Measurements from ENCODE around the gene MAP4K1.
"Not testable (repeated sequence)": the region's sequence is repeated elsewhere in the genome, so short reads cannot be mapped to it uniquely, and the experiment has no call there.

The MAP4K1 gene

GRCh38 chr19:38565691-38566105, 52.1 kb downstream of the MAP4K1 start:
- no peak for DNase-seq

- no peak for DNase-seq
Measured at GRCh38 chr19:38564981-38565690, 52.6 kb downstream of the MAP4K1 start.

GRCh38 chr19:38563475-38563874, 54.3 kb downstream of the MAP4K1 start:
- no peak for DNase-seq

GRCh38 chr19:38562096-38562495, 55.7 kb downstream of the MAP4K1 start:
- no peak for DNase-seq

- no peak for DNase-seq
Measured at GRCh38 chr19:38561658-38562057, 56.1 kb downstream of the MAP4K1 start.

- DNase-seq: no peak
Measured at GRCh38 chr19:38561053-38561606, 56.6 kb downstream of the MAP4K1 start.

GRCh38 chr19:38559428-38560401, 58.0 kb downstream of the MAP4K1 start:
- no peak for DNase-seq

- DNase-seq: not testable (repeated sequence)
Measured at GRCh38 chr19:38558933-38559332, 58.8 kb downstream of the MAP4K1 start.

- DNase-seq: no peak
Measured at GRCh38 chr19:38557205-38557799, 60.5 kb downstream of the MAP4K1 start.

- no peak for DNase-seq
Measured at GRCh38 chr19:38556521-38557174, 61.1 kb downstream of the MAP4K1 start.

- no peak for DNase-seq
Measured at GRCh38 chr19:38555200-38555599, 62.6 kb downstream of the MAP4K1 start.

GRCh38 chr19:38554676-38555141, 63.0 kb downstream of the MAP4K1 start:
- no peak for DNase-seq

GRCh38 chr19:38553239-38553638, 64.5 kb downstream of the MAP4K1 start:
- not testable (repeated sequence) for DNase-seq

- no peak for DNase-seq
Measured at GRCh38 chr19:38551450-38551813, 66.3 kb downstream of the MAP4K1 start.

GRCh38 chr19:38550376-38550775, 67.4 kb downstream of the MAP4K1 start:
- no peak for DNase-seq

- no peak for DNase-seq
Measured at GRCh38 chr19:38549942-38550341, 67.8 kb downstream of the MAP4K1 start.

GRCh38 chr19:38549061-38549460, 68.7 kb downstream of the MAP4K1 start:
- no peak for DNase-seq

- no peak for DNase-seq
Measured at GRCh38 chr19:38547421-38547820, 70.3 kb downstream of the MAP4K1 start.

GRCh38 chr19:38545596-38545995, 72.2 kb downstream of the MAP4K1 start:
- DNase-seq: no peak

- no peak for DNase-seq
Measured at GRCh38 chr19:38544569-38545315, 73.0 kb downstream of the MAP4K1 start.

GRCh38 chr19:38543807-38544568, 73.8 kb downstream of the MAP4K1 start:
- DNase-seq: no peak
